ENCODE measurements around the gene RPTOR.

RPTOR gene

GRCh38 chr17:80592243-80592642 lies 47.6 kb downstream of the RPTOR start:
- DNase-seq (ENCODE audit: low spot score) = no peak

- no peak for DNase-seq (ENCODE audit: low spot score)
These were observed 48.5 kb downstream of the RPTOR start for GRCh38 chr17:80593181-80593580.

- DNase-seq (ENCODE audit: low spot score) = no peak
These were observed 50.0 kb downstream of the RPTOR start for GRCh38 chr17:80594431-80595269.

- DNase-seq (ENCODE audit: low spot score) = no peak
These were observed 52.3 kb downstream of the RPTOR start for GRCh38 chr17:80596760-80597608.

GRCh38 chr17:80598813-80599545 lies 54.3 kb downstream of the RPTOR start:
- DNase-seq (ENCODE audit: low spot score) = no peak

- DNase-seq (ENCODE audit: low spot score) = peak; percentile 86
These were observed 55.1 kb downstream of the RPTOR start for GRCh38 chr17:80599546-80600305.

GRCh38 chr17:80601146-80601545 lies 56.5 kb downstream of the RPTOR start:
- no peak for DNase-seq (ENCODE audit: low spot score)

- DNase-seq (ENCODE audit: low spot score) = no peak
These were observed 58.8 kb downstream of the RPTOR start for GRCh38 chr17:80603396-80603795.

GRCh38 chr17:80604009-80604669 lies 59.5 kb downstream of the RPTOR start:
- no peak for DNase-seq (ENCODE audit: low spot score)

- DNase-seq (ENCODE audit: low spot score) = no peak
These were observed 60.0 kb downstream of the RPTOR start for GRCh38 chr17:80604670-80605010.

- no peak for DNase-seq (ENCODE audit: low spot score)
These were observed 60.9 kb downstream of the RPTOR start for GRCh38 chr17:80605326-80606066.

- no peak for DNase-seq (ENCODE audit: low spot score)
These were observed 63.7 kb downstream of the RPTOR start for GRCh38 chr17:80608326-80608725.

- DNase-seq (ENCODE audit: low spot score) = no peak
These were observed 65.1 kb downstream of the RPTOR start for GRCh38 chr17:80609757-80610156.

GRCh38 chr17:80611816-80612215 lies 67.2 kb downstream of the RPTOR start:
- DNase-seq (ENCODE audit: low spot score) = no peak

GRCh38 chr17:80612997-80613731 lies 68.5 kb downstream of the RPTOR start:
- DNase-seq (ENCODE audit: low spot score) = no peak

- no peak for DNase-seq (ENCODE audit: low spot score)
These were observed 69.1 kb downstream of the RPTOR start for GRCh38 chr17:80613732-80614071.

GRCh38 chr17:80614332-80615047 lies 69.9 kb downstream of the RPTOR start:
- no peak for DNase-seq (ENCODE audit: low spot score)

- DNase-seq (ENCODE audit: low spot score) = no peak
These were observed 70.7 kb downstream of the RPTOR start for GRCh38 chr17:80615376-80615775.

GRCh38 chr17:80616705-80617104 lies 72.1 kb downstream of the RPTOR start:
- DNase-seq (ENCODE audit: low spot score) = no peak
